HG03565 (cell line): ENCODE data around the gene ITCH.
"Not testable (repeated sequence)": the region's sequence is repeated elsewhere in the genome, so short reads cannot be mapped to it uniquely, and the experiment has no call there.

ENCODE experiments used
- ATAC-seq: cut with Tn5 transposase; IDR thresholded peaks from one replicate; pipeline ENCODE4 v1.9.1; 2021; ENCODE audit warnings: mild to moderate bottlenecking, moderate library complexity; ENCODE audit not compliant: unreplicated experiment

ITCH gene

DNA sequence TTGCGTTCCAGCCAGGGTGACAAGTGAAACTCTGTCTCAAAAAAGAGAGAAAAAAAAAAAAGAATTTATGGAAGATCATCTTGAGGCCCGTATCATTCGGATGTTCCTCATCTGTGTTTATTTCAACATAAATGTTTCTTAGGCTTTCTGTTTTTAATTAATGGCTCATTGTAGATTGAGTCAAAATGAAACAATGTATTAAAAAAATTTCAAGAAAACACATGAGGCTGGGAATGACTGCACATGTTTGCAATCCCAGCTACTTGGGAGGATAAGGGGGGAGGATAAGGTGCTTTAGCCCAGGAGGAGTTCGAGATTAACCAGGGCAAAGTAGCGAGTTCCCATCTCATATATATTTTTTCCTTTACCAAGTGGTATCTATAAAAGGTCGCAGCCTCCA, 47.3 kb downstream of the ITCH start:
- no peak for ATAC-seq

DNA sequence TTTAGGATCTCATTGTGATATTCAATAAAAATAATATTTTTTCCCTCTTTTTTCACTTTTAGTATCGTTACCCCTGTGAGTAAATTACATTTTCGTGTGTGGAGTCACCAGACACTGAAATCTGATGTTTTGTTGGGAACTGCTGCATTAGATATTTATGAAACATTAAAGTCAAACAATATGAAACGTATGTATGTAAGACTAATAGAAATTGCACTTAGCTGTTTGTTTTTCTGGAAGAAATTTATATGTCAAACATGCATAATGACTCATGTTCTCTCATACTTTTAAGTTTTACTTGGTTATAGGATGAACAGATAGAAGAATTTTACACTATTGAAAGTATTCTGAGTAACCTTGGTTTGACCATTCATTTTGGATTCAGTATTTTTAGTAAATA, 49.4 kb downstream of the ITCH start:
- no peak for ATAC-seq

DNA sequence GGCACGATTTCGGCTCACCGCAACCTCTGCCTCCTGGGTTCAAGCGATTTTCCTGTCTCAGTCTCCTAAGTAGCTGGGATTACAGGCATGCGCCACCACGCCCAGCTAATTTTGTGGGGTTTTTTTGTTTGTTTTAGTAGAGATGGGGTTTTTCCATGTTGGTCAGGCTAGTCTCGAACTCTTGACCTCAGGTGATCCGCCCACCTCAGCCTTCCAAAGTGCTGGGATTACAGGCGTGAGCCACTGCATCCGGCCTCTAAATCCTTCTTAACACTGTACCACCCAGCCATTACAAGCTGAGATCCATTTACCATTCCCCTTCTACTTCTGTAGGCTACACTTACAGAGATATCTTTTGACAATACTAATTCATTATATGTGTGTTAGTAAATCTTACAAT, 51.5 kb downstream of the ITCH start:
- not testable (repeated sequence) for ATAC-seq

DNA sequence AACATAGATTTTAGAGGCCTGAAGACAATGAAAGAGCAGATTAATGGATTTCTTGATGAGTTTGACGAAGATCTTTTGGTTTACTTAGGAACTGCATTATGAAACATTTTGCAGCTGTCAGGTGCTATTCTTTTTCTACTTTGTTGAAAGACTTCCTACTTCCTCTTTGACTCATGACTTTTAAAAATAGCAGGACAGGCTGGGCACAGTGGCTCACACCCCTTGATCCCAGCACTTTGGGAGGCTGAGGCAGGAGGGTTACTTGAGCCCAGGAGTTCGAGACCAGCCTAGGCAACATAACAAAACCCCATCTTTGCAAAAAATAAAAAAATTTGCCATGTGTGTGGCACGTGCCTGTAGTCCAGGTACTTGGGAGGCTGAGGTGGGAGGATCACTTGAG, 52.0 kb downstream of the ITCH start:
- ATAC-seq, result no peak

DNA sequence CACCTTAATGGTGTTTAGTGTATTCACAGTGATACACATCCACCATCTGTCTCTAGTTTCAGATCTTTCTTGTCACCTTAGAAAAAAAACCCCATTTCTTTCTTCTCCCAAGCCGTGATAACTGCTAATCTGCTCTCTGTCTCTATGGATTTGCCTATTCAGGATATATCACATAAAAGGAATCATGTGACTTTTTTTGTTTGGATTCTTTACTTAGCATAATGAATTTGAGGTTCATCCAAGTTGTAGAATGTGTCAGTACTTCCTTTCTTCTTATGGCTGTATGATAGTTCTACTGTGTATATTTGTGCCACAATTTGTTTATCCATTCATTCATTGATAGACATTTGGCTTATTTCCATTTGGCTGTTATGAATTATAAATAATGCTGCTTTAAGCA, 57.1 kb downstream of the ITCH start:
- ATAC-seq, result no peak

DNA sequence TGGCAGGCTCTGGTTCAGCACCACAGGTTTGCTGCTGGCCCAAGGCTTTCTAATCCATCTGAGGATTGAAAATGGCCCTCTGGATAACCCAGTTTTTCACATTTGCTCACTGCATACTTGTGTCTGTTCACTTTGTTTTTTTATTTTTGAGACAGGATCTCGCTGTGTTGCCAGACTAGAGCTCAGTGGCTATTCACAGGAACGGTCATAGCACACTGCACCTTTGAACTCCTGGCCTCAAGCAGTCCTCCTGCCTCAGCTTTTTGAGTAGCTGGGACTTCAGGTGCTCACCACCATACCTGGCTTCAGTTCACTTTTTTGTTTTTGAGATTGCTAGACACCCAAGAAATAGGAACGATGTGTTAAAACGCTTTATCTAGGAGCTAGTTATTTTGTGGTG, 57.9 kb downstream of the ITCH start:
- ATAC-seq, result no peak

DNA sequence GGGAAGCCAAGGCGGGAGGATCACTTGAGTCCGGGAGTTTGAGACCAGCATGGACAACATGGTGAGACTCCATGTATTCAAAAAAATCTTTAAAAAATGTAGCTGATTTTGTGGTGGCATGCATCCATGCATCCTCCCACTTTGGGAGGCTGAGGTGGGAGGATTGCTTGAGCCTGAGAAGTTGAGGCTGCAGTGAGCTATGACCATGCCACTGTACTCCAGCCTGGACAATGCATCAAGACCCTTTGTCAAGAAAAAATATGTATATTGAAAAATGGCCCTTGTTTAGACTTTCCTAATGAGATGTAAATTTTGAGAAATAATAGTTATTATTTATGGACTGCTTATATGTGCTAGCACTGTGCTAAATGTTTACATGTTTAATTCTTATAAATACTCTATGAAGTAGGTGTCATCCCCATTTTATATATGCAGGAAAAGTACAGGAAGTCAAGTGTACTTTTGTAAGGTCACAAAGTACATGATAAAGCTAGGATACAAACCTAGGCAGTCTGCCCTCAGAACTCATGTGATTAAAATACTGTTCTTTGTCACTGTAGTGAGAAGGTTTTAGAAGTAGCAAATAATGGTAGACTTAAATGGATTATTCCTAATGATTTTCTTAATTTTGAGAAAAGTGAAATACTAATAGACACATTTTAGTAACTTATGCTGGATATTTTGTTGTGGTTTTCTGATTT, 58.8 kb downstream of the ITCH start:
- no peak for ATAC-seq

DNA sequence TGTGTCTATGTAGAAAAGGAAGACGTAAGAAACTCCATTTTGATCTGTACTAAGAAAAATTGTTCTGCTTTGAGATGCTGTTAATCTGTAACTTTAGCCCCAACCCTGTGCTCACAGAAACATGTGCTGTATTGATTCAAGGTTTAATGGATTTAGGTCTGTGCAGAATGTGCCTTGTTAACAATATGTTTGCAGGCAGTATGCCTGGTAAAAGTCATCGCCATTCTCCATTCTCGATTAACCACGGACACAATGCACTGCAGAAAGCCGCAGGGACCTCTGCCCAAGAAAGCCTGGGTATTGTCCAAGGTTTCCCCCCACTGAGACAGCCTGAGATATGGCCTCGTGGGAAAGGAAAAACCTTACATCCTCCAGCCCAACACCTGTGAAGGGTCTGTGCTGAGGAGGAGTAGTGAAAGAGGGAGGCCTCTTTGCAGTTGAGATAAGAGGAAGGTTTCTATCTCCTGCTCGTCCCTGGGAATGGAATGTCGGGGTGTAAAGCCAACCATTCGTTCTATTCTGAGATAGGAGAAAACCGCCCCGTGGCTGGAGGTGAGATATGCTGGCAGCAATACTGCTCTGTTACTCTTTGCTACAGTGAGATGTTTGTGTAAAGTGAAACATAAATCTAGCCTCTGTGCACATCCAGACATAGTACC, 62.1 kb downstream of the ITCH start:
- not testable (repeated sequence) for ATAC-seq

DNA sequence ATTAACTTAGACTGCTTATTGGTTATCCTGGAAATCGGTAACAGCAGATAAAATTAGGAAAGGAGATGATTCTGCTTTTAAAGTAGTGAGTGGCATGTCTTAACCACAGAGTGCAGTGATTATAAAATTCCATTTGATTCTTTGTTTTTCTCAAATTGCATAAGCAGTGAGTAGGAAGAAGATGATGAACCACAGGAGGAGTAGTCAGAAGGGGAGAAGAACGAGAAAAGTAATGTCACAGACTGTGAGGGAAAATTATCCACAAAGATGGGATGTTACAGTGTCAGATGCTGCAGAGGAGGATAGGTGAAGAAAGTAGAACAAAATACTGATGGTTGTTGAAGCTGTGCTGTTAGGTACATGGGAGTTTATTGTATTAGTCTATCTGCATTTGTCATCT, 63.0 kb downstream of the ITCH start:
- no peak for ATAC-seq

DNA sequence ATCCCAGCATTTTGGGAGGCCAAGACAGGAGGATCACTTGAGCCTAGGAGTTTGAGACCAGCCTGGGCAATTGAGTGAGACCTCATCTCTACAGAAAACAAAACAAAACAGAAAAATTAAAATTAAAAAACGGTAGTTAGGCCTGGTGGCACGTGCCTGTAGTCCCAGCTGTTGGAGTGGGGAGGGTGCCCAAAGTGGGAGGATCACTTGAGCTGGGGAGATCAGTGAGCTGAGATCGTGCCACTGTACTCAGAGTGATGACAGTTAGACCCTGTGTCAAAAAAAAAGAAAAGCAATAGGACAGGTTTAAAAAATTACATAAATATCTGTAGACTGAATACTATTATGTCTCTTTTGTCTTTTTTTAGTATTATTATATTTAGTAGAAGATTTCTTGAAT, 64.3 kb downstream of the ITCH start:
- no peak for ATAC-seq

DNA sequence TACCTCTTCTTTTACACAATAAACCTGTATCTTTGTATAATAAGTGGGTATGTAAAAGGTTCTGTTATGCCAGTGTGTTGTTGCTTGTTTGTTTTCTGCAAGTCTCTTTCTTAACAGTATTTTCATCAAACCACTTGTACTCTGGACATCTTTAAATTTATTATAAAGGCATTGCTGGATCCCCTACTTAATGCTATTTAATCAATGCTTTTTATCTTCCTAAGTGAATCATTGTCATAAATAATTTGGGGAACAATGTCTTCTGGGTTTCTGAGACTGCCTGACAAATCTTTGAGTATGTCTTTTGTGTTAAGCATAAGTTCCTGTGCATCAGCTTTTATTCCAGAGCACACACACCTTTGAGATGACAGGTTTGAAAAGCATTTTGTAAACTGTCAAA, 64.7 kb downstream of the ITCH start:
- ATAC-seq, result no peak

DNA sequence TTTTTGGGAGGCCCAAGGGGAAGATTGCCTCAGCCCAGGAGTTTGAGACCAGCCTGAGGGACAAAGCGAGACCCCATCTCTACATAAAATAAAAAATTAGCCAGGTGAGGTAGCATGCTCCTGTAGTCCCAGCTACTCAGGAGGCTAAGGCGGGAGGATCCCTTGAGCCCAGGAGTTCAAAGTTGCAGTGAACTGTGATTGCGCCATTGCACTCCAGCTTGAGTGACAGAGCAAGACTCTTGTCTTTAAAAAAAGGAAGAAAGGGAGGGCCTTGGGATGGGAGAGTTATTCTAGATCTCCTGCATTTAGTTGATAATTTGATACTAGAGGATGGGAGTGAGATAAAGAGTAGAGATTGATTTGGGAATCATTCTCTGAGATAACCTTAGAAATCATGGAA, 68.1 kb downstream of the ITCH start:
- ATAC-seq, result no peak

DNA sequence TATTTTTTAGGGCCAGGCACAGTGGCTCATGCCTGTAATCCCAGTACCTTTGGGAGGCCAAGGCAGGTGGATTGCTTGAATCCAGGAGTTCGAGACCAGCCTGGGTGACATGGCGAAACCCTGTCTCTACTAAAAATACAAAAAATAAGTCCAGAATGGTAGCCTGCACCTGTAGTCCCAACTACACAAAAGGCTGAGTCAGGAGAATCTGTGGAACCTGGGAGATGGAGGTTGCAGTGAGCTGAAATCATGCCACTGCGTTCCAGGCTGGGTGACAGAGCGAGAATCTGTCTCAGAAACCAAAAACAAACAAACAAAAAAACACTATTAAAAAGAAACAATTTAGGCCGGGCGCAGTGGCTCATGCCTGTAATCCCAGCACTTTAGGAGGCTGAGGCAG, 69.6 kb downstream of the ITCH start:
- not testable (repeated sequence) for ATAC-seq

DNA sequence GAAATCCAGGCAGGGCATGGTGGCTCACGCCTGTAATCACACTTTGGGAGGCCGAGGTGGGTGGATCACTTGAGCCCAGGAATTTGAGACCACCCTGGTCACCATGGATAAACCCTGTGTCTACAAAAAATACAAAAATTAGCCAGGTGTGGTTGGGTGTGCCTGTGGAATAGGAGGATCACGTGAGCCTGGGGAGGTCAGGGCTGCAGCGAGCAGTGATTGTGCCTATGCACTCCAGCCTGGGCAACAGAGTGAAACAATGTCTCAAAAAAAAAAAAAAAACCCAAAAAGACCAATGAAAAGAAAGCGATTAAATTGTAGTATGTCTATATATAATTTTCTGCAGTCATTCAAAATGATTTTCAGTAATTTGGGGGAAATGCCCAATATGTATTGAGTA, 70.3 kb downstream of the ITCH start:
- no peak for ATAC-seq

DNA sequence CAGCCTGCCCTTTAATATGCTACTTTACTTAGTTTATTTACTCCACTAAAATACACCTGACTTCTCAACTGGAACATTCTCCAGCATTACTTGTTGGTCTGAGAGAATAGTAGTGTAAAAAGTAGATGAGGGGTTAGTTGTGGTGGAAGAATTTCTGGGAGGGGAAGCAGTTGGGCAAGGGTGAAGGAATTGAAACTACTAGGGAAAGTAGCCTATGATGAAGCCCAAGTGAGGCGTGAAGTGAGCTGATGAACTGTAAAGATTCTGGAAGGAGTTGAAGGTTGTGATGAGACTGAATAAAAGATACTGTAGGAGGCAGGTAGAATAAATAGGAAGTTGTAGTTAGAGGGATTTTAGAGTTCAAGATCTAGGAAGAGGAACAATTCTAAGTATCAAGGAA, 72.5 kb downstream of the ITCH start:
- ATAC-seq, result no peak

DNA sequence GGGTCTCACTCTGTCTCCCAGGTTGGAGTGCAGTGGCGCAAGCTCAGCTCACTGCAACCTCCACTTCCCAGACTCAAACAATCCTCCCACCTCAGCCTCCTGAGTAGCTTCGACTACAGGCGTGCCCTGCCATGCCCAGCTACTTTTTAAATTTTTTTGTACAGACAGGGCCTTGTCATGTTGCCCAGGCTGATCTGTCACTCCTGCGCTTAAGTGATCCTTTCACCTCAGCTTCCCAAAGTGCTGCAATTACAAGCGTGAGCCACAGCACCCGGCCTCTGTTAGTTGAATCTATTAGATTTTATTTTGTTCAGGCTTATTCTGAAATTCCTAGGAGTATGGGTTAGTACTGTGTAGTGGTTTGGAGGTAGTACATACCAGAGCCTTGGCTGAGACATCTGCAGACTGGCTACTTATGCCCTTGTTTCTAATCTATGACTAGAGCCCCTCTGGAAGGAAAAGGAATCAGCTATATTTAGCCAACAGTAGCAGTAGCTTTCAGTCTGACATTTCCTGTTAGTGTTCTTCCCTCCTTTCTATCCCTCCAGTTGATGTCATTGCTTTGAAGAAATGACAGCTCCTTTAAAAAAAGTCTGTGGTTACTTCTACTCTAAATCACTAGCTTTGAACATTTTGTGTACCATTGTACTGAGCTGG, 74.4 kb downstream of the ITCH start:
- no peak for ATAC-seq

DNA sequence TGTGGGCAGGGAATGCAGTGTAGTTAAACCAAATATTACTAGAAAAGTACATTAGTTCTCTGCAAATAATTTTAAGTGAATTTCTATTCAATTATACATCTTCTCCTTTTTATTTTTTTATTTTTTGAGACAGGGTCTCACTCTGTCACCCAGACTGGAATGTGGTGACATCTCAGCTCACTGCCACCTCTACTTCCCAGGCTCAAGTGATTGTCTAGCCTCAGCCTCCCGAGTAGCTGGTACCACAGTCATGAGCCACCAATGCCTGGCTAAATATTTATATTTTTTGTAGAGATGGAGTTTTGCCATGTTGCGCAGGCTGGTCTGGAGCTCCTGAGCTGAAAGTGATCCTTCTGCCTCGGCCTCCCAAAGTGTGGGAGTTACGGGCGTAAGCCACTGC, 76.1 kb downstream of the ITCH start:
- ATAC-seq, result no peak

DNA sequence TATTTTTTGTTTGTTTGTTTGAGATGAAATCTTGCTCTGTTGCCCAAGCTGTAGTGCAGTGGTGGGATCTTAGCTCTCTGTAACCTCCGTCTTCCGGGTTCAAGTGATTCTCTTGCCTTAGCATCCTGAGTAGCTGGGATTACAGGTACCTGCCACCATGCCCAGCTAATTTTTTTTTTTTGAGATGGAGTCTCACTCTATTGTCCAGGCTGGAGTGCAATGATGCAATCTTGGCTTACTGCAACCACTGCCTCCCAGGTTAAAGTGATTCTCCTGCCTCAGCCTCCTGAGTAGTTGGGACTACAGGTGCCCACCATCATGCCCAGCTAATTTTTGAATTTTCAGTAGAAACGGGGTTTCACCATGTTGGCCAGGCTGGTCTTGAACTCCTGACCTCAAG, 78.3 kb downstream of the ITCH start:
- not testable (repeated sequence) for ATAC-seq

DNA sequence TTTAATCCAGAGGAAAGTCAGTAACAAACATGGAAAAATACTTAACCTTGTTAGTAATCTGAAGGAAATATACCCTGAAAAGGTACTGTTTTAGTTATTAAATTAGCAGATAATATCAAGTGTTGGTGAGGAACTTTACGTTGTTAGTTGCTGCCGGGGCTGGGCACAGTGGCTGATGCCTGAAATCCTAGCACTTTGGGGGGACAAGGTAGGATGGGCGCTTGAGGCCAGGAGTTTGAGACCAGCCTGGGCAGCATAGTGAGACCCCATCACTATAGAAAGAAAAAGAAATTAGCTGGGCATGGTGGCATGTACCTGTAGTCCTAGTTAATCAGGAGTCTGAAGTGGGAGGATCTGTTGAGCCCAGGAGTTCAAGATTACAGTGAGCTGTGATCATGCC, 80.5 kb downstream of the ITCH start:
- ATAC-seq, result no peak

DNA sequence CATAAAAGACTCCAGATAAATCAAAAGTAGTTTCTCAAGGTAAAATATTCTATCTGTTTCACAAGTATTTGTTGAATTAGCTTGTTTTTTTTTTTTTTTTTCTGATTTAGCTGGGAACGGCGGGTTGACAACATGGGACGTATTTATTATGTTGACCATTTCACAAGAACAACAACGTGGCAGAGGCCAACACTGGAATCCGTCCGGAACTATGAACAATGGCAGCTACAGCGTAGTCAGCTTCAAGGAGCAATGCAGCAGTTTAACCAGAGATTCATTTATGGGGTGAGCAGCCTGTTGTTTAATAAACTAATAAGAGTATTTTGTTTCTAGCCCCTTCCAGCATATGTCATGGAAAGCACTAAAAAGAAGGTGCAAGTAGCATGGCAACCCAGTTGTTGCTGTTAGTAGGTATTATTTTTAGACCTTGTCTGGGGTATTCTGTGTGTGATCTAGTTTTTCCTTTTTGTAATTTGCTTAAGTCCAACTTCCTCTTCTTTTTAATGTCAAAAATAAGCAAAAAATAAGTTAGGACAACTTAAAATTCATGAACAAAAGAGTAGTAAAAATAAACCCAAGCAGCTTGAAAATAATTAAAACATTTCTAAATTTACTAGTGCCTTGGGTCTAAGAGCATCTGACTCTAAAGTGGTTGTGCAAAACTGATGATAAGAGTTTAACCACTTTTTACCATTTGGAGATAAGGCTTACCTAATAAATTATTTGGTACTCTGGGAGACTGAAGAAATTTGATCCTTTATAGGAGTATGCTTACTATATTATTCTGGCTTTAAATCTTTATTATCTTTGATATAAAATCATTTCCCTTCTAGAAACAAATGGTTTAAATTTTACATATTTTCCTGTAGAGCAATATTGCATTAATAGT, 82.3 kb downstream of the ITCH start:
- ATAC-seq, result no peak

DNA sequence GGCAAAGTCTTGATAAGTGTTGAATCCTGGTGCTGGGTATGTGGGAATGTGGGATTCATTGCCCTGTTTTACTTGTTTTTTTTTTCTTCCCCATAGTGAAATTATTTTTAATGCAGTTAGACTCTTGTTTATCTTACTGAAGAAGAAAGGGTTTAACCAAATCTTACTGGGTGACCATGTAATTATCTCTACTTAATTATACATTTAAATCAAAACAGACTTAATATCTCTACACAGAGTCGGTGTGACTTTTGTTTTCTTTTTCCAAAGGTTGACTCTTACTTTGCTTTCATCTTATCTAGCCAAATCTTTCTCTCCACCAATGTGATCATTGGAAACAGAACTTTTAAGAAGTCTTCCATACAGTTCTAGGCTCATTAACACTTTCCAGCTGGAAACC, 85.4 kb downstream of the ITCH start:
- ATAC-seq, result no peak
